Stimulated activated naive CD4-positive, alpha-beta T cell (primary cell): ENCODE data around the gene DENND1A.
A peak's percentile ranks its signal among the peaks of the same experiment; 100 is the strongest.
"Not testable (repeated sequence)": the region's sequence is repeated elsewhere in the genome, so short reads cannot be mapped to it uniquely, and the experiment has no call there.

Experiments used
- DNase-seq, 6 experiments: peaks; one replicate each; lab custom pipeline; 2025; lab: John Stamatoyannopoulos, UW

DENND1A gene

GRCh38 chr9:123654994-123655637 lies 274.8 kb downstream of the DENND1A start:
- DNase-seq, result no peak

- DNase-seq, result no peak
These were observed 275.5 kb downstream of the DENND1A start for GRCh38 chr9:123654218-123654993.

- no peak for DNase-seq
These were observed 277.5 kb downstream of the DENND1A start for GRCh38 chr9:123652416-123652815.

- no peak for DNase-seq
These were observed 278.1 kb downstream of the DENND1A start for GRCh38 chr9:123651871-123652270.

GRCh38 chr9:123651273-123651672 lies 278.7 kb downstream of the DENND1A start:
- DNase-seq, result no peak

- no peak for DNase-seq
These were observed 280.0 kb downstream of the DENND1A start for GRCh38 chr9:123649909-123650308.

- DNase-seq, result no peak
These were observed 282.8 kb downstream of the DENND1A start for GRCh38 chr9:123647145-123647544.

- DNase-seq, result no peak
These were observed 284.2 kb downstream of the DENND1A start for GRCh38 chr9:123645762-123646161.

GRCh38 chr9:123645126-123645525 lies 284.8 kb downstream of the DENND1A start:
- no peak for DNase-seq

- DNase-seq, result no peak
These were observed 286.4 kb downstream of the DENND1A start for GRCh38 chr9:123643518-123643917.

- no peak for DNase-seq
These were observed 287.3 kb downstream of the DENND1A start for GRCh38 chr9:123642291-123643278.

GRCh38 chr9:123640792-123641222 lies 289.1 kb downstream of the DENND1A start:
- DNase-seq, result no peak

GRCh38 chr9:123639743-123640142 lies 290.2 kb downstream of the DENND1A start:
- DNase-seq, result no peak

GRCh38 chr9:123637945-123638634 lies 291.8 kb downstream of the DENND1A start:
- peak in 3 of 6 experiments; percentile 10 to 35 (median 27) for DNase-seq

GRCh38 chr9:123637606-123637944 lies 292.4 kb downstream of the DENND1A start:
- peak in 1 of 6 experiments; percentile 3 for DNase-seq

- not testable (repeated sequence) for DNase-seq
These were observed 293.1 kb downstream of the DENND1A start for GRCh38 chr9:123636805-123637204.

- DNase-seq, result no peak
These were observed 298.1 kb downstream of the DENND1A start for GRCh38 chr9:123631862-123632261.

- DNase-seq, result no peak
These were observed 299.7 kb downstream of the DENND1A start for GRCh38 chr9:123630233-123630632.

- no peak for DNase-seq
These were observed 300.4 kb downstream of the DENND1A start for GRCh38 chr9:123629531-123629930.

GRCh38 chr9:123622711-123623241 lies 307.1 kb downstream of the DENND1A start:
- DNase-seq, result no peak

GRCh38 chr9:123620239-123620638 lies 309.7 kb downstream of the DENND1A start:
- DNase-seq, result no peak
